Measurements from ENCODE around the gene ZNF592. TPM values are rescaled to one million over a fixed set of nuclear protein-coding genes. Genes with fewer than 3 reads are reported as not detected.

ZNF592 gene
- total RNA-seq, 1 experiment from 2014 or later, result 49.6 TPM

DNA sequence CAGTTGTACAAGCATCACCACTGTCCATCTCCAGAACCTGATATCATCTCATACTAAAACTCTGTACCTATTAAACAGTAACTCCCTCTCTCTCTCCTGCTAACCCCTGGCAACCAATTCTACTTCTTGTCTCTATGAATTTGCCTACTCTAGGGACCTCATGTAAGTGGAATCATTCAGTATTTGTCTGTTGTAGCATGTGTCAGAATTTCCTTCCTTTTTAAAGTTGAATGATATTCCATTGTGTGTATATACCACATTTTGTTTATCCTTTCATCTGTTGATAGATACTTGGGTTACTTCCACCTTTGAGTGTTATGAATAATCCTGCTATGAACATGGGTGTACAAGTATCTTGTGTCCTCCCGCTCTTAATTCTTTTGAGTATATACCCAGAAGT lies 16.6 kb downstream of the ZNF592 start:
- no peak for DNase-seq
- peaks cover 21% of the 10 kb centered on the region for H3K36me3 Mint-ChIP-seq (ENCODE audit: insufficient read depth, unreplicated experiment)
- no peaks in the 10 kb centered on the region for H3K27me3 Mint-ChIP-seq (ENCODE audit: unreplicated experiment)
- H3K9me3 Mint-ChIP-seq (ENCODE audit: low read depth, unreplicated experiment), result no peaks in the 10 kb centered on the region
- H3K4me1 Mint-ChIP-seq (ENCODE audit: low read depth, unreplicated experiment), result peaks cover 14% of the 10 kb centered on the region
- no peak overlapping the region for H3K4me3 Mint-ChIP-seq (ENCODE audit: low read depth, unreplicated experiment)
- CTCF ChIA-PET, result no interaction called here
- TSS peak; percentile 33 for BruUV-seq (replicated peaks)
- intact Hi-C loops (cut with micrococcal nuclease; ENCODE audit: unreplicated experiment), result no loop called here
- TF ChIP-seq, protein P1, sequence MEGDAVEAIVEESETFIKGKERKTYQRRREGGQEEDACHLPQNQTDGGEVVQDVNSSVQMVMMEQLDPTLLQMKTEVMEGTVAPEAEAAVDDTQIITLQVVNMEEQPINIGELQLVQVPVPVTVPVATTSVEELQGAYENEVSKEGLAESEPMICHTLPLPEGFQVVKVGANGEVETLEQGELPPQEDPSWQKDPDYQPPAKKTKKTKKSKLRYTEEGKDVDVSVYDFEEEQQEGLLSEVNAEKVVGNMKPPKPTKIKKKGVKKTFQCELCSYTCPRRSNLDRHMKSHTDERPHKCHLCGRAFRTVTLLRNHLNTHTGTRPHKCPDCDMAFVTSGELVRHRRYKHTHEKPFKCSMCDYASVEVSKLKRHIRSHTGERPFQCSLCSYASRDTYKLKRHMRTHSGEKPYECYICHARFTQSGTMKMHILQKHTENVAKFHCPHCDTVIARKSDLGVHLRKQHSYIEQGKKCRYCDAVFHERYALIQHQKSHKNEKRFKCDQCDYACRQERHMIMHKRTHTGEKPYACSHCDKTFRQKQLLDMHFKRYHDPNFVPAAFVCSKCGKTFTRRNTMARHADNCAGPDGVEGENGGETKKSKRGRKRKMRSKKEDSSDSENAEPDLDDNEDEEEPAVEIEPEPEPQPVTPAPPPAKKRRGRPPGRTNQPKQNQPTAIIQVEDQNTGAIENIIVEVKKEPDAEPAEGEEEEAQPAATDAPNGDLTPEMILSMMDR (IDR thresholded peaks at IDR 0.05; ENCODE audit: unreplicated experiment), result no peak
- peak overlapping the region; percentile 7 for H3K27ac Mint-ChIP-seq (ENCODE audit: unreplicated experiment)

GRCh38 chr15:84765675-84766074 lies 17.3 kb downstream of the ZNF592 start:
- TF ChIP-seq, protein P1 (IDR thresholded peaks at IDR 0.05; ENCODE audit: unreplicated experiment), result no peak
- H3K36me3 Mint-ChIP-seq (ENCODE audit: insufficient read depth, unreplicated experiment), result peaks cover 23% of the 10 kb centered on the region
- H3K9me3 Mint-ChIP-seq (ENCODE audit: low read depth, unreplicated experiment), result no peaks in the 10 kb centered on the region
- intact Hi-C loops (cut with micrococcal nuclease; ENCODE audit: unreplicated experiment), result no loop called here
- CTCF ChIA-PET, result no interaction called here
- BruUV-seq (replicated peaks), result no TSS peak
- peaks cover 14% of the 10 kb centered on the region for H3K4me1 Mint-ChIP-seq (ENCODE audit: low read depth, unreplicated experiment)
- H3K27me3 Mint-ChIP-seq (ENCODE audit: unreplicated experiment), result no peaks in the 10 kb centered on the region
- no peak for DNase-seq
- no peak overlapping the region for H3K27ac Mint-ChIP-seq (ENCODE audit: unreplicated experiment)
- H3K4me3 Mint-ChIP-seq (ENCODE audit: low read depth, unreplicated experiment), result no peak overlapping the region

DNA sequence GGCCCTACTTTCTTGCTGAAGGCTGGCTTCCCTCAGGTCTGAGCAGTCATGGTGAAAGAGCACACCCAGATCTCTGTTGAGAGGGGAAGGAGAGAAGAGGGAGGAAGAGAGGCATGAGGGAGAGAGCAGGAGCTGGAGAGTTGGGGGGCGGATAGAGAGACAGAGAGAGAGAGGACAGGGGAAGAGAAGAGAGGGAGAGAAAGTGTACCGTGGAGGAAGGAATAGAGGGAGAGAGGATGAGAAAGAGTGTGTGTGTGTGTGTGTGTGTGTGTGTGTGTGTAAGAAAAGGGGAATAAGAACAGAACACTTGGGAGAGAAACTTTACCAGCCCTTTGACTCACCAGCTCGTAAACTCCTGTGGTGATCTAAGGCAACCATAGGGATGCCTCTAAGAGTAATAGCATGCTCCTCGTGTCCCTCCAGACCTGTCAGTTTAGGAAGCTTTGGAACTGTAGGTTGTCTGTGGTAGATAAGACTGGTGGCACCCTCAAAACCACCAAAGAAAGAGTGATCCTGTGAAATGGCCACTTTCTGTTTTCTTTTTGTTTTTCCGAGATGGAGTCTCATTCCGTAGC lies 18.2 kb downstream of the ZNF592 start:
- Mint-ChIP-seq H3K4me3 (ENCODE audit: low read depth, unreplicated experiment) (no peak overlapping the region), H3K27me3 (ENCODE audit: unreplicated experiment) (no peaks in the 10 kb centered on the region), H3K4me1 (ENCODE audit: low read depth, unreplicated experiment) (peaks cover 14% of the 10 kb centered on the region), H3K27ac (ENCODE audit: unreplicated experiment) (no peak overlapping the region), H3K36me3 (ENCODE audit: insufficient read depth, unreplicated experiment) (peaks cover 27% of the 10 kb centered on the region), H3K9me3 (ENCODE audit: low read depth, unreplicated experiment) (no peaks in the 10 kb centered on the region)
- TF ChIP-seq, protein P1 (IDR thresholded peaks at IDR 0.05; ENCODE audit: unreplicated experiment), result no peak
- intact Hi-C loops (cut with micrococcal nuclease; ENCODE audit: unreplicated experiment), result no loop called here
- no TSS peak for BruUV-seq (replicated peaks)
- DNase-seq, result no peak
- CTCF ChIA-PET, result interaction anchor here (0.6 to 1.2 kb wide), 3 partner anchors 13 to 179 kb away, joined by 3 to 4 read pairs (median 3); no protein-coding TSS in a partner anchor

DNA sequence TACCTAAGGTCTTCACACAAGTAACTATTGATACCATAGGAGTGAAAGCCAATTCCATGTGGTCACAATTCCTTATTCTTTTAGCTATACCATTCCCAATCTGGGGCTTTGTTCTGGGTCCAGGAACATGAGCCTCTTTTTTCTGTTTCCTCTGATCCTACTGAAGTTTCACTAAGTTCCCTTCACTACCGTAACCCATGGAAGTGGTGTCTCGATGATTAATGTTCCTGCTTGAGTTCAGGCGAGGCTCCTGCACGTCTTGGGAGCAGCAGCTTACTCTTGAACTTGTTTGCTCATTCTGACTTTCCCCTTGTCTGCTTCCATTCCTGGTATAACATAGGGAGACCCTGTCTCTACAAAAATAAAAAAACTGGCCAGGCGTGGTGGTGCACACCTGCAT lies 23.6 kb downstream of the ZNF592 start:
- DNase-seq, result no peak
- Mint-ChIP-seq H3K9me3 (ENCODE audit: low read depth, unreplicated experiment) (no peaks in the 10 kb centered on the region), H3K27me3 (ENCODE audit: unreplicated experiment) (no peaks in the 10 kb centered on the region), H3K36me3 (ENCODE audit: insufficient read depth, unreplicated experiment) (peaks cover 50% of the 10 kb centered on the region), H3K4me3 (ENCODE audit: low read depth, unreplicated experiment) (no peak overlapping the region), H3K4me1 (ENCODE audit: low read depth, unreplicated experiment) (no peaks in the 10 kb centered on the region), H3K27ac (ENCODE audit: unreplicated experiment) (no peak overlapping the region)
- no TSS peak for BruUV-seq (replicated peaks)
- CTCF ChIA-PET, result no interaction called here
- intact Hi-C loops (cut with micrococcal nuclease; ENCODE audit: unreplicated experiment), result no loop called here
- TF ChIP-seq, protein P1 (IDR thresholded peaks at IDR 0.05; ENCODE audit: unreplicated experiment), result no peak
